T47D (cell line): ENCODE data around the gene CDR2.

Source experiments
- DNase-seq, 2 experiments: peaks; one replicate each; pipeline versions ENCODE4 v3.0.0 to v3.0.0-alpha.2; 2011 to 2012; ENCODE audit warnings: low read depth in 1 of 2, low spot score in 1 of 2
- JUND ChIP-seq: IDR thresholded peaks from 2 replicates; pipeline ENCODE4 v1.6.1; 2012; ENCODE audit warnings: low read depth
- in situ Hi-C: cut with HindIII; loops from 2 replicates; pipeline ENCODE4 v1.10.0; 2016; ENCODE audit warnings: low sequenced_read_pairs, low pct_unique_long_range_greater_than_20kb

The CDR2 gene

GRCh38 chr16:22299036-22299435 is 75.4 kb downstream of the CDR2 start:
- in situ Hi-C loops = no loop called here
- TF ChIP-seq JUND = no peak

GRCh38 chr16:22297871-22298733 is 76.3 kb downstream of the CDR2 start:
- TF ChIP-seq JUND = no peak
- in situ Hi-C loops = no loop called here
- peak; percentile 40 to 91 for DNase-seq

More at GRCh38 chr16:22299036-22299435, 75.4 kb downstream of the CDR2 start:
- no peak for DNase-seq

GRCh38 chr16:22297114-22297870 is 77.1 kb downstream of the CDR2 start, which contains the start of gene POLR3E:
Gene POLR3E, plus strand, starts transcription at chr16:22297409. Its CDS starts 5,560 bp downstream, at chr16:22302969.
- peak; percentile 86 to 98 for DNase-seq
- in situ Hi-C loops = no loop called here
- TF ChIP-seq JUND = no peak

GRCh38 chr16:22296225-22297113 is 78.0 kb downstream of the CDR2 start:
- in situ Hi-C loops = no loop called here
- DNase-seq = no peak
- TF ChIP-seq JUND = no peak
